SK-N-SH (cell line): ENCODE data around the gene RETREG2. TPM values are rescaled to one million over a fixed set of nuclear protein-coding genes. Genes with fewer than 3 reads are reported as not detected.

Experiments used
- CTCF ChIA-PET: fragments of 300-600, 350-600 bp; formaldehyde crosslinking; extraction: SDS; loops from one replicate; lab custom pipeline; 2021; lab: Yijun Ruan, JAX
- POLR2A ChIA-PET: fragments of 350-600 bp; sonication (Branson Sonifier 250); formaldehyde crosslinking; extraction: SDS; loops from one replicate; lab custom pipeline; 2020; ENCODE audit warnings: antibody characterized with exemption, inconsistent platforms; lab: Yijun Ruan, JAX
- DNase-seq: peaks from one replicate; pipeline ENCODE4 v3.0.0; 2012
- H2AFZ ChIP-seq: fragments of 200-600 bp; sonication (generic); 2 replicates; pipeline ENCODE4 v1.8.1; 2016; ENCODE audit warnings: antibody characterized with exemption, mild to moderate bottlenecking, low read depth
- H3F3A ChIP-seq: fragments of 200-600 bp; sonication (generic); replicated peaks from 2 replicates; pipeline ENCODE3; 2016; ENCODE audit warnings: antibody characterized with exemption, mild to moderate bottlenecking; ENCODE audit not compliant: insufficient read depth
- H3K27ac ChIP-seq, 2 experiments: fragments of 200-500 bp in 1 of 2; fragments of 200-600 bp in 1 of 2; sonication (Bioruptor generic) in 1 of 2; sonication (generic), shearing (Covaris generic) in 1 of 2; 2 replicates each; pipeline versions ENCODE4 v1.5.1 to v1.6.1; 2014 to 2016; ENCODE audit warnings: low read depth in 2 of 2, inconsistent platforms in 1 of 2, low read length in 1 of 2, mild to moderate bottlenecking in 1 of 2, mixed read lengths in 1 of 2
- H3K27me3 ChIP-seq: fragments of 200-600 bp; sonication (generic), shearing (Covaris generic); 2 replicates; pipeline ENCODE4 v1.6.1; 2016; ENCODE audit warnings: mixed run types; ENCODE audit not compliant: insufficient read depth
- H3K36me3 ChIP-seq, 2 experiments: fragments of 200-500 bp in 1 of 2; fragments of 200-600 bp in 1 of 2; sonication (Bioruptor generic) in 1 of 2; sonication (generic) in 1 of 2; replicated peaks in 1 of 2; 2 replicates each; pipeline versions ENCODE3 to v1.5.1; 2014 to 2016; ENCODE audit warnings: low read length in 1 of 2, mild to moderate bottlenecking in 1 of 2; ENCODE audit not compliant: insufficient read depth in 2 of 2, control insufficient read depth in 1 of 2
- H3K4me1 ChIP-seq, 2 experiments: fragments of 200-500 bp in 1 of 2; fragments of 200-600 bp in 1 of 2; sonication (Bioruptor generic) in 1 of 2; sonication (generic), shearing (Covaris generic) in 1 of 2; 2 replicates each; pipeline versions ENCODE4 v1.5.1 to v1.6.1; 2014 to 2016; ENCODE audit warnings: low read depth in 1 of 2, low read length in 1 of 2, mixed run types in 1 of 2; ENCODE audit not compliant: insufficient read depth in 2 of 2, control insufficient read depth in 1 of 2
- H3K4me2 ChIP-seq: fragments of 200-600 bp; sonication (generic), shearing (Covaris generic); 2 replicates; pipeline ENCODE4 v1.6.1; 2017; ENCODE audit warnings: mixed run types
- H3K4me3 ChIP-seq, 2 experiments: fragments of 200-500 bp in 1 of 2; fragments of 200-600 bp in 1 of 2; sonication (Bioruptor generic) in 1 of 2; sonication (generic), shearing (Covaris generic) in 1 of 2; 2 replicates each; pipeline versions ENCODE4 v1.5.1 to v1.8.1; 2014 to 2016; ENCODE audit warnings: low read depth in 2 of 2, inconsistent platforms in 1 of 2, low read length in 1 of 2, mild to moderate bottlenecking in 1 of 2, mixed read lengths in 1 of 2, moderate library complexity in 1 of 2
- H3K79me2 ChIP-seq: fragments of 200-600 bp; sonication (generic); 2 replicates; pipeline ENCODE4 v1.8.1; 2017; ENCODE audit warnings: mild to moderate bottlenecking; ENCODE audit not compliant: insufficient read depth
- H3K9ac ChIP-seq: fragments of 200-600 bp; sonication (generic); 2 replicates; pipeline ENCODE4 v1.6.1; 2017; ENCODE audit warnings: mixed run types
- H3K9me2 ChIP-seq: fragments of 200-600 bp; sonication (generic); 2 replicates; pipeline ENCODE4 v1.6.1; 2017; ENCODE audit warnings: mixed run types
- H3K9me3 ChIP-seq: fragments of 200-600 bp; sonication (generic); 2 replicates; pipeline ENCODE4 v1.6.1; 2017; ENCODE audit warnings: mixed run types, mild to moderate bottlenecking, moderate library complexity
- H4K20me1 ChIP-seq: fragments of 200-600 bp; sonication (generic); 2 replicates; pipeline ENCODE4 v1.6.1; 2017; ENCODE audit warnings: mild to moderate bottlenecking, mixed run types; ENCODE audit not compliant: insufficient read depth
- CHD2 ChIP-seq: fragments of 150-350 bp; IDR thresholded peaks from 2 replicates; pipeline ENCODE4 v1.6.1; 2018; ENCODE audit warnings: low read length; ENCODE audit not compliant: partially characterized antibody
- ELF1 ChIP-seq: IDR thresholded peaks from 2 replicates; pipeline ENCODE4 v1.4.0; 2012
- EP300 ChIP-seq, 2 experiments: IDR thresholded peaks; 2 replicates each; pipeline versions ENCODE4 v1.4.0 to v1.6.1; 2012; ENCODE audit warnings: borderline replicate concordance in 1 of 2, low read depth in 1 of 2, low read length in 1 of 2
- EZH2phosphoT487 ChIP-seq: fragments of 200-600 bp; sonication (generic); IDR thresholded peaks from 2 replicates; pipeline ENCODE4 v1.6.1; 2017; ENCODE audit warnings: low read depth, mixed run types, mild to moderate bottlenecking, antibody characterized with exemption, moderate library complexity, borderline replicate concordance
- FOSL2 ChIP-seq: IDR thresholded peaks from 2 replicates; pipeline ENCODE4 v1.4.0; 2012; ENCODE audit warnings: low read depth, mild to moderate bottlenecking, moderate library complexity, borderline replicate concordance
- GATA2 ChIP-seq: sonication (generic); formaldehyde crosslinking; IDR thresholded peaks from 2 replicates; pipeline ENCODE4 v1.5.0; 2020; ENCODE audit warnings: mild to moderate bottlenecking, missing genetic modification reagents
- IRF3 ChIP-seq: fragments of 150-350 bp; IDR thresholded peaks from 2 replicates; pipeline ENCODE4 v1.6.1; 2016; ENCODE audit warnings: mild to moderate bottlenecking, low read depth, low read length
- JUND ChIP-seq: IDR thresholded peaks from 2 replicates; pipeline ENCODE4 v1.4.0; 2012
- MEF2A ChIP-seq: IDR thresholded peaks from 2 replicates; pipeline ENCODE4 v1.4.0; 2012; ENCODE audit warnings: low read depth, borderline replicate concordance
- MXI1 ChIP-seq: IDR thresholded peaks from 2 replicates; pipeline ENCODE4 v1.6.1; 2012; ENCODE audit warnings: mild to moderate bottlenecking, low read depth, low read length, improper control_type of control experiment
- NFIC ChIP-seq: IDR thresholded peaks from 2 replicates; pipeline ENCODE4 v1.4.0; 2012; ENCODE audit warnings: borderline replicate concordance
- PBX3 ChIP-seq: IDR thresholded peaks from 2 replicates; pipeline ENCODE4; 2012
- RCOR1 ChIP-seq: fragments of 150-350 bp; IDR thresholded peaks from 2 replicates; pipeline ENCODE4 v1.6.1; 2017; ENCODE audit warnings: antibody characterized with exemption, low read length
- RFX5 ChIP-seq: IDR thresholded peaks from 2 replicates; pipeline ENCODE4 v1.6.1; 2012; ENCODE audit warnings: mild to moderate bottlenecking, improper control_type of control experiment, low read length
- TAF1 ChIP-seq: IDR thresholded peaks from 2 replicates; pipeline ENCODE4 v1.6.1; 2012; ENCODE audit warnings: low read depth, mild to moderate bottlenecking, low read length, moderate library complexity, borderline replicate concordance
- TEAD4 ChIP-seq: IDR thresholded peaks from 2 replicates; pipeline ENCODE4 v1.4.0; 2012; ENCODE audit warnings: mild to moderate bottlenecking, borderline replicate concordance; ENCODE audit not compliant: insufficient read depth
- ZBTB33 ChIP-seq: IDR thresholded peaks from 2 replicates; pipeline ENCODE4 v1.4.0; 2012; ENCODE audit warnings: low read depth, borderline replicate concordance
- WGBS: methylation state at CpG from one replicate; pipeline ENCODE4 v1.1.6; 2017; ENCODE audit warnings: low lambda C conversion rate; 5-methylcytosine and 5-hydroxymethylcytosine counted together
- polyA plus RNA-seq, 3 experiments: library from polyadenylated mRNA; depleted of rRNA; stranded (reverse); fragments of >200 nt; gene quantifications; 2 replicates each; pipeline ENCODE4 v1.2.3, GENCODE V29; 2012
- TF ChIP-seq, protein P1 (sequence below): IDR thresholded peaks from 2 replicates; pipeline ENCODE4 v1.4.0; 2012; ENCODE audit warnings: low read depth

RETREG2 gene
- polyA plus RNA-seq, 1 of the 3 experiments (the other 2 are of a cell fraction), result 74.6 TPM

GRCh38 chr2:219167997-219168396 is 10.1 kb upstream of the RETREG2 start:
- no peak for TF ChIP-seq PBX3
- ChIA-PET POLR2A (no interaction called here), CTCF (no interaction called here)

GRCh38 chr2:219168526-219168925 is 9.5 kb upstream of the RETREG2 start:
- no peaks in the 10 kb centered on the region for H3K9me2 ChIP-seq
- H3K9ac ChIP-seq, result no peak overlapping the region
- no peaks in the 10 kb centered on the region; a peak in 1 of 4 replicates for H3K4me1 ChIP-seq
- ChIA-PET CTCF (no interaction called here), POLR2A (no interaction called here)
- no peak overlapping the region for H2AFZ ChIP-seq
- no peak for DNase-seq
- peaks cover 0 to 19% of the 10 kb centered on the region in 2 experiments for H3K36me3 ChIP-seq
- H3K4me2 ChIP-seq, result no peak overlapping the region
- no peaks in the 10 kb centered on the region for H3K27me3 ChIP-seq
- H3K9me3 ChIP-seq, result no peaks in the 10 kb centered on the region
- peaks cover 7% of the 10 kb centered on the region for H3F3A ChIP-seq
- H4K20me1 ChIP-seq, result no peaks in the 10 kb centered on the region
- WGBS, result 86% methylated on average over 1 of the region's 6 CpGs
- H3K79me2 ChIP-seq, result no peaks in the 10 kb centered on the region
- no peak overlapping the region for H3K4me3 ChIP-seq
- no peak overlapping the region for H3K27ac ChIP-seq
- no peak for TF ChIP-seq NFIC

More at GRCh38 chr2:219167997-219168396, 10.1 kb upstream of the RETREG2 start:
- Histone ChIP-seq H4K20me1 (no peaks in the 10 kb centered on the region), H3F3A (peaks cover 7% of the 10 kb centered on the region), H3K27ac (no peak overlapping the region), H3K9me3 (no peaks in the 10 kb centered on the region), H2AFZ (no peak overlapping the region), H3K9me2 (no peaks in the 10 kb centered on the region), H3K9ac (no peak overlapping the region), H3K4me3 (no peak overlapping the region), H3K36me3 (peaks cover 0 to 14% of the 10 kb centered on the region in 2 experiments), H3K4me1 (no peaks in the 10 kb centered on the region; a peak in 1 of 4 replicates), H3K79me2 (no peaks in the 10 kb centered on the region), H3K27me3 (no peaks in the 10 kb centered on the region), H3K4me2 (no peak overlapping the region)
- no peak for DNase-seq
- 80% methylated on average over 5 of the region's 5 CpGs for WGBS

- Histone ChIP-seq H3K9me2 (no peaks in the 10 kb centered on the region), H3F3A (peaks cover 7% of the 10 kb centered on the region), H3K79me2 (no peaks in the 10 kb centered on the region), H3K4me2 (no peak overlapping the region), H4K20me1 (no peaks in the 10 kb centered on the region), H3K4me3 (no peak overlapping the region), H2AFZ (no peak overlapping the region), H3K27ac (no peak overlapping the region), H3K4me1 (no peaks in the 10 kb centered on the region; a peak in 1 of 4 replicates), H3K36me3 (peaks cover 3 to 23% of the 10 kb centered on the region in 2 experiments), H3K27me3 (no peaks in the 10 kb centered on the region), H3K9me3 (no peaks in the 10 kb centered on the region), H3K9ac (no peak overlapping the region)
- ChIA-PET CTCF (interaction anchor here (8.7 kb wide), 1 partner anchor 124 kb away, joined by 87 read pairs; no protein-coding TSS in a partner anchor), POLR2A (no interaction called here)
- no peak for DNase-seq
- TF ChIP-seq RFX5 (no peak), RCOR1 (no peak), CHD2 (no peak), FOSL2 (no peak), ELF1 (no peak), ZBTB33 (no peak), JUND (no peak), IRF3 (no peak), GATA2 (CRISPR knock-in tag) (no peak), TAF1 (no peak), MEF2A (no peak), EP300 (IDR thresholded peaks at IDR 0.05; ENCODE audit: borderline replicate concordance in 1 of 2, low read depth in 1 of 2, low read length in 1 of 2) (no peak), TEAD4 (no peak), MXI1 (no peak), EZH2phosphoT487 (no peak)
- TF ChIP-seq, protein P1, sequence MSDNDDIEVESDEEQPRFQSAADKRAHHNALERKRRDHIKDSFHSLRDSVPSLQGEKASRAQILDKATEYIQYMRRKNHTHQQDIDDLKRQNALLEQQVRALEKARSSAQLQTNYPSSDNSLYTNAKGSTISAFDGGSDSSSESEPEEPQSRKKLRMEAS, result no peak
These were observed 9.1 kb upstream of the RETREG2 start for GRCh38 chr2:219168932-219169331.
